Measurements from ENCODE around the gene CRYGB.

CRYGB gene

GRCh38 chr2:208186465-208186864, 40.5 kb upstream of the CRYGB start:
- ChIA-PET CTCF (interaction anchor here (4.3 kb wide), 1 partner anchor 11 kb away, joined by 28 read pairs; no protein-coding TSS in a partner anchor), POLR2A (no interaction called here)
- no peak for TF ChIP-seq CTCF (IDR thresholded peaks at IDR 0.05; ENCODE audit: insufficient read depth, low read length, missing control alignments)
- no peak overlapping the region for H3K4me3 ChIP-seq (ENCODE audit: low read depth, low read length)
- DNase-seq (ENCODE audit: low read depth, low spot score) = no peak

GRCh38 chr2:208183972-208184705, 38.2 kb upstream of the CRYGB start:
- H3K4me3 ChIP-seq (ENCODE audit: low read depth, low read length) = no peak overlapping the region
- ChIA-PET CTCF (interaction anchor here (4.3 kb wide), 1 partner anchor 9 kb away, joined by 28 read pairs; no protein-coding TSS in a partner anchor), POLR2A (no interaction called here)
- DNase-seq (ENCODE audit: low read depth, low spot score) = no peak
- no peak for TF ChIP-seq CTCF (IDR thresholded peaks at IDR 0.05; ENCODE audit: insufficient read depth, low read length, missing control alignments)

- POLR2A ChIA-PET = no interaction called here
- no peak overlapping the region for H3K4me3 ChIP-seq (ENCODE audit: low read depth, low read length)
- CTCF ChIA-PET = interaction anchor here (4.3 kb wide), 1 partner anchor 8 kb away, joined by 28 read pairs; no protein-coding TSS in a partner anchor
- TF ChIP-seq CTCF (IDR thresholded peaks at IDR 0.05; ENCODE audit: insufficient read depth, low read length, missing control alignments) = no peak
- DNase-seq (ENCODE audit: low read depth, low spot score) = no peak
These were observed 37.6 kb upstream of the CRYGB start for GRCh38 chr2:208183526-208183925.

- H3K4me3 ChIP-seq (ENCODE audit: low read depth, low read length) = no peak overlapping the region
- ChIA-PET POLR2A (no interaction called here), CTCF (no interaction called here)
- no peak for TF ChIP-seq CTCF (IDR thresholded peaks at IDR 0.05; ENCODE audit: insufficient read depth, low read length, missing control alignments)
- no peak for DNase-seq (ENCODE audit: low read depth, low spot score)
These were observed 36.9 kb upstream of the CRYGB start for GRCh38 chr2:208182835-208183234.

GRCh38 chr2:208179028-208179609, 33.2 kb upstream of the CRYGB start:
- ChIA-PET POLR2A (no interaction called here), CTCF (interaction anchor here (5.4 kb wide), 1 partner anchor 75 kb away, joined by 48 read pairs; the partner anchor contains the start of gene IDH1)
- TF ChIP-seq CTCF (IDR thresholded peaks at IDR 0.05; ENCODE audit: insufficient read depth, low read length, missing control alignments) = no peak
- H3K4me3 ChIP-seq (ENCODE audit: low read depth, low read length) = no peak overlapping the region
- no peak for DNase-seq (ENCODE audit: low read depth, low spot score)

- CTCF ChIA-PET = interaction anchor here (0.6 to 5.4 kb wide), 41 partner anchors 10 to 1911 kb away, joined by 3 to 48 read pairs (median 5); partner anchors contain the start of genes C2orf80, IDH1 and PIKFYVE
- POLR2A ChIA-PET = interaction anchor here (0.7 kb wide), 1 partner anchor 464 kb away, joined by 4 read pairs; the partner anchor contains the start of gene CCNYL1
These were observed 29.8 kb upstream of the CRYGB start for GRCh38 chr2:208175840-208176153.

More at GRCh38 chr2:208175840-208176153, 29.8 kb upstream of the CRYGB start:
- H3K4me3 ChIP-seq (ENCODE audit: low read depth, low read length) = no peak overlapping the region
- no peak for DNase-seq (ENCODE audit: low read depth, low spot score)
- TF ChIP-seq CTCF (IDR thresholded peaks at IDR 0.05; ENCODE audit: insufficient read depth, low read length, missing control alignments) = no peak
